Stimulated activated CD4-positive, alpha-beta T cell treated with anti-CD3 and anti-CD28 coated beads, Interleukin-1b, Interleukin-23, amount 100 ng/mL, for 4 hours (primary cell): ENCODE results near the gene CDK5RAP3.
"Not testable (repeated sequence)": the region's sequence is repeated elsewhere in the genome, so short reads cannot be mapped to it uniquely, and the experiment has no call there.

Experiments used
- DNase-seq, 2 donors: peaks; one replicate each; pipeline ENCODE4 v3.0.0-alpha.2; 2020; ENCODE audit warnings: low read depth in 2 of 2

Gene CDK5RAP3

GRCh38 chr17:47998044-47998443, 27.1 kb downstream of the CDK5RAP3 start:
- no peak for DNase-seq

DNA sequence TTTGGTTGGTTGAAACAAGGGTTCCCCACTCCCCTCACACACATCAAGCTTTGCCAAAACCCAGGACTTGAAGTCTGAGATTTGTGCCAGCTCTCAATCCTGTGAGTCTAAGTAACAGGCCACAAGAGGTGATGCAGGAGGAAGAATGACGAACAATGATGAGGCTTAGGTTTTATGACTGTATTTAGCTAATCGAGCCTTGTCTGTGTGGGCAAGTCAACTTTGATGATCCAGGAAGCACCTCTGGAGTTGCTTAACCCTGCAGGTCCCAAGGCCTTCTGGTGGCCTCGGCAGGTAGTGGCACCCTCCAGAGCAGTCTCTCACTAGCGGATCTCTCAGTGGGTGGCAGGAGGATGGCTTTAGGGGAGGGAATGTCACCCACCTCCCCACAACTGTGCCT, 28.7 kb downstream of the CDK5RAP3 start:
- no peak for DNase-seq

- DNase-seq, result no peak
Measured at GRCh38 chr17:48001197-48001596, 30.3 kb downstream of the CDK5RAP3 start.

DNA sequence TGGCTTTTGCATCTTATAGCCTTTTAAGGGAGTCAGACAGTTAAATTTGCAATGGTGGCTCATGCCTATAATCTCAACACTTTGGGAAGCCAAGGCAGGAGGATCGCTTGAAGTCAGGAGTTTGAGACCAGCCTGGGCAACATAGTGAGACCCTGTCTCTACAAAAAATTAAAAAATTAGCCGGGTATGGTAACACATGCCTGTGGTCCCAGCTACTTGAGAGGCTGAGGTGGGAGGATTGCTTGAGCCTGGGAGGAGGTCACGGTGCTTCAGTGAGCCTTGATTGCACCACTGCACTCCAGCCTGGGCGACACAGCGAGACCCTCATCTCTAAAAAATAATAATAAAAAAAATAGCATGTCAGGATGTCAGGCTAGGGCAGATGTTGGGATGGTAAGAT, 30.7 kb downstream of the CDK5RAP3 start:
- DNase-seq, result not testable (repeated sequence)

DNA sequence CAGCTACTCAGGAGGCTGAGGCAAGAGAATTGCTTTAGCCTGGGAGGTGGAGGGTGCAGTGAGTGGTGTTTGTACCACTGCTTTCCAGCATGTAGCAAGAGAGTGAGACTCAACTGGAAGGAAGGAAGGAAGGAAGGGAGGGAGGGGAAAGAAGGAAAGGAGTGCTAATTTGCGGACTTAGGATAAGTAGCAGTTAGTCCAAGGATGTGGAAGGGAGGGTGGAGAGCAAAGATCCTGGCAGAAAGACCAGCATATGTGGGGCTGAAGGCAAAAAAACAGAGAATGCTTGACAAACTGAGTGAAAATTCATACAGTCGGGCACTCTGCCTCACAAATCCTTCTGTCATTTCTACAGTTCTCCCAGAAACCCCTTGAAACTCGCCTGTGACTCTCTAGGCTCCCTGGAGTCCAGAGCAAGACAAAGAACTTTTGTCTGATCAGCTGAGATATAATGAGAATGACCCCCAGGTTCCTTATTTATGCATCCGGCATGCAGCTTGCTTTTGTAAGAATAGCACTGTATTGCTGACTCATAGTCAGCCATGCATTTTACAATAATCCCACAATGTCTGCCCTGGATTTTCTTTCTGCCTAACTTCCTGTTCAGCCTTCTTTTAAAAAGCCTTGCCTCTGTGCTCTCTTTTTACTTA, 31.5 kb downstream of the CDK5RAP3 start:
- DNase-seq, result no peak

- DNase-seq, result no peak
Measured at GRCh38 chr17:48002916-48003416, 32.1 kb downstream of the CDK5RAP3 start.

DNA sequence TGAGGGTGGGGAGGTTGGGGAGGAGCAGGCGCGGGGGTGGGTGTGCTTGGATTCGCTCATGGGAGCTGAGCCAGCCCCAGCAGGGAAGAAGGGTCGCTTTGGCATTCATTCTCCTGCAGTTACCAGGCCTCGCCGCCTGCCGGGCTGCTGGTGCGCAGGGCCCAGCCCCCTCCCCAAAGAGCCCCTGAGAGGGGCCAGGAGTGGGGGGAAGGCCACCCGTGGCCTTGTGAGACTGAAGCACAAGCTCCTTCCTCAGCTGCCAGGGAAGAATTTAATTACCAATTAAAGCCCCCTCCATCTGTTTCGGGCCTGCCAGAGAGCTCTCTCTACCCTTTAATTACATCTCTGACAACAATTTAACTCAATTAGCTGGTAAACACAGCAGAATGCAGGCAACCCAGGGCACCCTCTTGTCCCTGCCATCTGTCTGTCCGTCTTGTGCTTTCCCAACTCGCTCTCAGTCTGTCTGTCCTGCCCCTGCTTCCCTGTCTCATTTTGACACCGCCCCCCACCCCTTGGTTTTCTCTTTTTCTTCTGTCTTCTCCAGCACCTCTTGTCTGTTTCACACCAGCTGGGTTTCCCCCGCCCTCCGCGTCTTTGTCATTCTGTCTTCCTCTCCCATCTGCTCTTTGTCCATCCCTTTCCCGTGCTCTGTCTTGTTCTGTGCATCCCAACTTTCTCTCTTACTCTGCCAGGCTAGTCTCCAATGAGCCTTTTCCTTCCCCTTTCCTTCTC, 32.7 kb downstream of the CDK5RAP3 start:
- DNase-seq, result no peak

DNA sequence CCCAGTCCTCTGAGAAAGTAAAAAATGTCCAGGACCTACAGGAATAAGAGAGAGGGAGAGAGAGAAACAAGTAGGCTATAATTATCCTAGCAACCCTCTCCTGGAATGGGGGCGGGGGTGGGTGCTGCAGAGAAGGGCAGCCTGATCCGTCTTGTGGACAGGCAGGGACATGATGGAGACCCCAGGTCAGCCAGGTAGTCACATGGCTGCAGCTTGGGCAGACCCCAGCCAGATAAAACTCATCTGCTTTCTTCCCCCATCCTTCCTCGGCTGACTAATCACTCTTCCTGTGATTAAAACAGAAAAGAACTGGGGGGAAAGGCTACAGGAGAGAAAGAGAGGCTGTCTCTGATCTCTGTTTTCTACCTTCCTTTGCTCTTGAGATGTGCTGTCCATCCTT, 34.1 kb downstream of the CDK5RAP3 start:
- DNase-seq, result no peak

DNA sequence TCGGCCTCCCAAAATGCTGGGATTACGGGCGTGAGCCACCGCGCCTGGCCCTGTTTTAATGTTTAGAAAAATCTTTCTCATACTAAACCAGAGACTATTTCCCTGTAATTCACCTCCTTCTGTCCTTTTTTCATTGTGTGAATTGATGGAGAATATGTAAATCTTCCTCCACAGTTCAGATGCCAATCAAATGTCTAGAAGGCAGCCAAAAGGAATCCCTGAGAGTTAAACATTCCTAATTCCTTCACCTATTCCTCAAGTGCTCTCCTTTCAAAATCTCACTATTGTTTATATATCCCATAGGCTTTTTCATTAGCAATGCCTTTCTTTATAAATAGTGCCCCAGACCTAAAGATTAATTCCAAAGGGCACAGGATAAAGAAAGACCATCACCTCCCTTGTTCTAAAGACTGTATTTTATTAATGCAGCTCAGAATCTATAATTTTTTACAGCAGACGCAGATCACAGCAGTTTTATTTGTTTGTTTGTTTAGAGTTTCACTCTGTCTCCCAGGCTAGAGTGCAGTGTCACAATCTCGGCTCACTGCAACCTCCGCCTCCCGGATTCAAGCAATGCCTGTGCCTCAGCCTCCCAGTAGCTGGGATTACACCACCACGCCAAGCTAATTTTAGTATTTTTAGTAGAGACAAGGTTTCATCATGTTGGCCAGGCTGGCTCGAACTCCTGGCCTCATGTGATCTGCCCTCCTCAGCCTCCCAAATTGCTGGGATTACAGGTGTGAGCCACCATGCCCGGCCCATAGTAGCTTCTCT, 36.2 kb downstream of the CDK5RAP3 start:
- no peak for DNase-seq

DNA sequence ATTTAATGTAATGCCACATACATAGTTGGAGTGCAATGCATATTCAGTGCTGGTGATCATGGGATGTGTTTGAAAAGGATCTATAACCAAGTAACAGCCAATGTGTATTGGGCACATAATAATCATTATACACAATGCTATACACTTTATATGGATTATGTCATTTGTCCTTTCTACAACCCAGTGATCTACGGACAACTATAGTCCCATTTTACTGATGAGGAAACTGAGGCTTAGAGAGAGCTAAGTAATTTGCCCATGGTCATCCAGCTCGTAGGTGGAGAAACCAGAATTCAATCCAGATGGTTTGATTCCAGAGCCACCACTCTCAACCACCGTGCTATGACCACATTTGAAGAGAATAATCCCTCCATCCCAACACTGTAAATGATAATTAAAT, 39.3 kb downstream of the CDK5RAP3 start:
- no peak for DNase-seq

GRCh38 chr17:48011405-48012150, 40.7 kb downstream of the CDK5RAP3 start:
- DNase-seq, result peak; percentile 18 to 27

DNA sequence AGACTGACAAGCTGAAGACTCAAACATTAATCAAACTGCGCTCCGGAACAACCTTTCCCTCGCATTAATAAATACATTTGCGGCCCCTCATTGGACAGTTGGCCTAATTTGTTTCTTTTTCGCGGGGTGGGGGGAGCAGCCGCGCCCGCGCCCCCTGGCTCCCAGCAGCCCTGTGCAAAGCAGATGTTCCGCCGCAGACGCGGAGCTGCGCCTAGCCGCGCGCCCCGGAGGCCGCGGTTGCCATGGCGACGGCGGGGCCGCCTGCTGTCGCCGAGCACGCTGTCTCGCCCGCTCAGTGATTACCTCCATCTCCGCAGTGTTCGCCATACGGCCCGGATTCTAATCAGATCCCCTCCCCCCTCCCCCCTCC, 41.2 kb downstream of the CDK5RAP3 start:
- DNase-seq, result peak; percentile 37 to 51

DNA sequence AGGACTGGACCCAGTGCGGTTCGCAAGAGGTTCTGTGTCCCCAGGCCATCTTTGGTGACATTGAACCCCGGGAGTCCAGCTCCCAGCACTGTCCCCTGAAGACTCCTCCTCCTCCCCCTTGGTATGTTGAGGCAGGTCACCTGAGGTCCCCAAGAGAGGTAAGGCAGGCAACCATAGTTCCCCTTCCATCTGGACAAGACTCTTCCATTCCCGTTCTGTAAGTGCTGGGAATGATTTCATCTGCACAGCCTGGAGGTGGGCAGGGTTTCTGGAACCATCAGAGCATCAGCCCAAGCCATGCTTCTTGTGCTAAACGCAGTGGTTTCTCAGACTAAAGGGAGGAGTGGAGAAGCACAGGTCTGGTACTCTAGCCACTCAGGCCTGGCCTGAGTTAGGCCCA, 41.7 kb downstream of the CDK5RAP3 start:
- DNase-seq, result no peak

DNA sequence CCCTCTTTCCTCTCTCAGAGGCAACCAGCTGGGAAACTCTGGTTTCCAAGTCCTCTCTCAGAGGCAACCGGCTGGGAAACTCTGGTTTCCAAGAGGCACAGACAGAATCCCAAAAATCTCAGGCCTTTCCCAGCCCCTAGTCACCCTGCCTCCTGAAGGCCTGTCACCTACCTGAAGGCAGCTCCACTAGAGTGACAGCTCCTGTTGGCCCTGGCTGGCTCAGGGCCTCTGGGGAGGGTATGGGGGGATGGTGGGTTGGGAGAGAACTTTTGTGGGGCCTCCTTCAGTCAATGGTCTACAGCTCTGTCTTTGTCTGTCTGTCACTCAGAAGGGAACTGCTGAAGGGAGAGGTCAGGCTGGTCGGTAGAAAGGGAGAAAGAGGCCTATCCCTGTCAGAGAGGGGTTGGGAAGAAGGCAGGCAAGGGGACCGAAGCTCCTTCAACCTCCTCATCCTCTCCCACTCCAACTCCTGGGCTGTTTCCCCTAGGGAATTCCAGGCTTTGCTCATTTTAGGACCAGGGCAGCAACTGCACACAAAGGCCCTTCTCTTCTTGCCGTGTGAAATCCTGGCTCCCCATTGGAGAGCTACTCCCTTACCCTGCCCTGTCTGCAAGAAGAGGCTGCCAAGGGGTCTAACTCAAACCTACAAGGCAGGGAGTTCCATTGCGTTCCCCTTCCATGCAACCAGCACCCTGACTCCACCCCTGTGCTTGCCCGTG, 43.1 kb downstream of the CDK5RAP3 start:
- DNase-seq, result no peak

DNA sequence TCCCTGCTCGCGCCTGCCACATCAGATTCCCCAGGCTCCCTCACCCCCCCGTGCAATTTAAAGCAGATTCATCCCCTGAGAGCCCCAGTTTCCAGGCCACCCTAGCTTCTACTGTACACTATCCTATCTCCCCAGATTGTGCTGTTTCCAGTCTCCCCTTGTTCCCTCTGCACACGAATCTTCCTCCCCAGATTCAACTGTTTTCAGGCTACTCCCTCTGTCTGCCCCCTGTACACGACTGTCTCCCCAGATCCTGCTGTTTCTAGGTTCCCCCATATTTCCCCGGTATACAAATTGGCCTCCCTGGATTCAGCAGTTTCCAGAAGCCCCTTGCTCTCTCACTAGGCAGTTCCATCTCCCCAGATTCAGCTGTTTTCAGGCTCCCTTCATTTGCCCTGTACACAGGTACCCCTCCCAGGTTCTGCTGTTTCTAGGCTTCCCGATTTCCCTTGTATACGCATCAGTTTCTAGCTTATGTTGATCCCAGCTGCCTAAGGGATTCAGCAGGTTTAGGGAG, 43.7 kb downstream of the CDK5RAP3 start:
- no peak for DNase-seq

GRCh38 chr17:48016112-48016511, 45.2 kb downstream of the CDK5RAP3 start:
- no peak for DNase-seq

- not testable (repeated sequence) for DNase-seq
Measured at GRCh38 chr17:48017817-48018158, 46.9 kb downstream of the CDK5RAP3 start.

- no peak for DNase-seq
Measured at GRCh38 chr17:48021934-48022333, 51.0 kb downstream of the CDK5RAP3 start.

- no peak for DNase-seq
Measured at GRCh38 chr17:48022901-48023300, 52.0 kb downstream of the CDK5RAP3 start.

DNA sequence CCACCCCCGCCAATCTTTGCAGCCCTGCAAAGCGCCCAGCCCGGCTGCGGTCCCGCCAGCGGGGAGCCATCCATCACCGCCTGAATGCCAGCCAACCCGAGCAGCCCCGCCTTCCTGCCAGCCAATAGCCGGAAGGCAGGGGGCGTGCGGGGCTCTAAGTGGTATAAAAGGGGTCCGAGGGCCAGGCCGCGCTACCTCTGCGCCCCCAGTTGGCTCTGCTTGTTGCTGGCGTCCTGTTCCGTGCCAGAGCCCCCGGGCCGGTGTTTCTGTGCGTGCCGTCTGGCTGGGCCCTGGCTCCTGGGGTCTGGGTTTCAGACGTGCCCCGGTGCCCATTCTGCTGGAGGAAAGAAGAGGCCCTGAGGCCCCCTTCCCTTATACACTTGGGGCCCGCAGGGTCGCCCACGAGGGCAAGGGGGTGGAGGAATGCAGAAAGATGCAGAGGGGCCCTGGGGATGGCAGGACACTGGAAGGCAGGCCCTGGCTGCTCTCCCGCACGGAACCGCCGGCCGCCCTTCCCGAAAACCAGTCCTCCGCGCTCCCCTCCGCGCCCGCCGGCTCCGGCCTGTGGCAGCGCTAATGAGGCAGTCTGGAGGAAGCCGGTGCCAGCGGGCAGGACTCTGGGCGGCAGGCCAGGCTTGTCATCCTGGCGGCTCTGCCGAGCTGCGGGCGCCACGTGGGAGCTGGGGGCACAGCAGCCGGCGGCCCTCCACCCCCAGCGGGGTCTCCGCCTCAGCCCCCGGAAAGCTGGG, 52.7 kb downstream of the CDK5RAP3 start:
- DNase-seq, result peak in 1 of 2 donors; percentile 35
